Measurements from ENCODE around the gene ZNF771. TPM values are rescaled to one million over a fixed set of nuclear protein-coding genes. Genes with fewer than 3 reads are reported as not detected.

ZNF771 gene
- total and polyA plus RNA-seq, 9 of the 15 experiments (the other 6 are each of a cell fraction or from before 2014, with no cell fraction given) = 1.5 to 12.6 (median 4.4) TPM

DNA sequence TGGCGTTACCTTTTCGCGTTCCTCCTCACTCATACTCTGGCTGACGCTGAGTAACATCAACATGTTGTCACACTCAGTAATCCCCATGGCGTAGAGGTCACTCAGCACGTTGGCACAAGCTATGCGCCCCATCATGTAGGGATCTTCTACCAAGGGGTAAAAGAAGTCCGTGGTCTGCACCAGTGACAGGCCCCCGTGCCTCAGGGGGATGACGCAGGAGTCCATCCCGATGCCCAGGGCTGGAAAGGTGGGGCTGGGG lies 37.7 kb downstream of the ZNF771 start (continued):
- TF ChIP-seq, protein P1, sequence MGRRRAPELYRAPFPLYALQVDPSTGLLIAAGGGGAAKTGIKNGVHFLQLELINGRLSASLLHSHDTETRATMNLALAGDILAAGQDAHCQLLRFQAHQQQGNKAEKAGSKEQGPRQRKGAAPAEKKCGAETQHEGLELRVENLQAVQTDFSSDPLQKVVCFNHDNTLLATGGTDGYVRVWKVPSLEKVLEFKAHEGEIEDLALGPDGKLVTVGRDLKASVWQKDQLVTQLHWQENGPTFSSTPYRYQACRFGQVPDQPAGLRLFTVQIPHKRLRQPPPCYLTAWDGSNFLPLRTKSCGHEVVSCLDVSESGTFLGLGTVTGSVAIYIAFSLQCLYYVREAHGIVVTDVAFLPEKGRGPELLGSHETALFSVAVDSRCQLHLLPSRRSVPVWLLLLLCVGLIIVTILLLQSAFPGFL (CRISPR knock-in tag; IDR thresholded peaks at IDR 0.05) = no peak
- TF ChIP-seq ZBTB8A (IDR thresholded peaks at IDR 0.05; ENCODE audit: partially characterized antibody) (no peak), TEAD4 (IDR thresholded peaks at IDR 0.05; ENCODE audit: low read length) (no peak), TEAD4 (CRISPR knock-in tag; IDR thresholded peaks at IDR 0.05; ENCODE audit: borderline replicate concordance) (no peak)
- TF ChIP-seq, protein P2, sequence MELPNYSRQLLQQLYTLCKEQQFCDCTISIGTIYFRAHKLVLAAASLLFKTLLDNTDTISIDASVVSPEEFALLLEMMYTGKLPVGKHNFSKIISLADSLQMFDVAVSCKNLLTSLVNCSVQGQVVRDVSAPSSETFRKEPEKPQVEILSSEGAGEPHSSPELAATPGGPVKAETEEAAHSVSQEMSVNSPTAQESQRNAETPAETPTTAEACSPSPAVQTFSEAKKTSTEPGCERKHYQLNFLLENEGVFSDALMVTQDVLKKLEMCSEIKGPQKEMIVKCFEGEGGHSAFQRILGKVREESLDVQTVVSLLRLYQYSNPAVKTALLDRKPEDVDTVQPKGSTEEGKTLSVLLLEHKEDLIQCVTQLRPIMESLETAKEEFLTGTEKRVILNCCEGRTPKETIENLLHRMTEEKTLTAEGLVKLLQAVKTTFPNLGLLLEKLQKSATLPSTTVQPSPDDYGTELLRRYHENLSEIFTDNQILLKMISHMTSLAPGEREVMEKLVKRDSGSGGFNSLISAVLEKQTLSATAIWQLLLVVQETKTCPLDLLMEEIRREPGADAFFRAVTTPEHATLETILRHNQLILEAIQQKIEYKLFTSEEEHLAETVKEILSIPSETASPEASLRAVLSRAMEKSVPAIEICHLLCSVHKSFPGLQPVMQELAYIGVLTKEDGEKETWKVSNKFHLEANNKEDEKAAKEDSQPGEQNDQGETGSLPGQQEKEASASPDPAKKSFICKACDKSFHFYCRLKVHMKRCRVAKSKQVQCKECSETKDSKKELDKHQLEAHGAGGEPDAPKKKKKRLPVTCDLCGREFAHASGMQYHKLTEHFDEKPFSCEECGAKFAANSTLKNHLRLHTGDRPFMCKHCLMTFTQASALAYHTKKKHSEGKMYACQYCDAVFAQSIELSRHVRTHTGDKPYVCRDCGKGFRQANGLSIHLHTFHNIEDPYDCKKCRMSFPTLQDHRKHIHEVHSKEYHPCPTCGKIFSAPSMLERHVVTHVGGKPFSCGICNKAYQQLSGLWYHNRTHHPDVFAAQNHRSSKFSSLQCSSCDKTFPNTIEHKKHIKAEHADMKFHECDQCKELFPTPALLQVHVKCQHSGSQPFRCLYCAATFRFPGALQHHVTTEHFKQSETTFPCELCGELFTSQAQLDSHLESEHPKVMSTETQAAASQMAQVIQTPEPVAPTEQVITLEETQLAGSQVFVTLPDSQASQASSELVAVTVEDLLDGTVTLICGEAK (IDR thresholded peaks at IDR 0.05) = peak; percentile 12; the same call in 1 of the 2 replicates
- TF ChIP-seq, protein P2 (CRISPR knock-in tag; IDR thresholded peaks at IDR 0.05) = no peak

Measured in K562 (cell line).